ENCODE data around the gene NYAP2.

The NYAP2 gene

GRCh38 chr2:225416616-225417367 lies 17.3 kb downstream of the NYAP2 start:
- no peaks in the 10 kb centered on the region for H3K9me3 Mint-ChIP-seq
- TF ChIP-seq CTCF (IDR thresholded peaks at IDR 0.05), result no peak
- H3K4me3 Mint-ChIP-seq, result no peak overlapping the region
- H3K27me3 Mint-ChIP-seq (ENCODE audit: low read depth, poor library complexity), result no peaks in the 10 kb centered on the region
- no peaks in the 10 kb centered on the region for H3K36me3 Mint-ChIP-seq (ENCODE audit: low read depth)
- H3K27ac Mint-ChIP-seq, result no peak overlapping the region
- H3K4me1 Mint-ChIP-seq, result no peaks in the 10 kb centered on the region
- DNase-seq, result no peak

- Mint-ChIP-seq H3K36me3 (ENCODE audit: low read depth) (no peaks in the 10 kb centered on the region), H3K27ac (no peak overlapping the region), H3K9me3 (no peaks in the 10 kb centered on the region), H3K4me3 (no peak overlapping the region), H3K4me1 (no peaks in the 10 kb centered on the region), H3K27me3 (ENCODE audit: low read depth, poor library complexity) (no peaks in the 10 kb centered on the region)
- no peak for TF ChIP-seq CTCF (IDR thresholded peaks at IDR 0.05)
- DNase-seq, result no peak
These were observed 19.5 kb downstream of the NYAP2 start for GRCh38 chr2:225419033-225419432.

DNA sequence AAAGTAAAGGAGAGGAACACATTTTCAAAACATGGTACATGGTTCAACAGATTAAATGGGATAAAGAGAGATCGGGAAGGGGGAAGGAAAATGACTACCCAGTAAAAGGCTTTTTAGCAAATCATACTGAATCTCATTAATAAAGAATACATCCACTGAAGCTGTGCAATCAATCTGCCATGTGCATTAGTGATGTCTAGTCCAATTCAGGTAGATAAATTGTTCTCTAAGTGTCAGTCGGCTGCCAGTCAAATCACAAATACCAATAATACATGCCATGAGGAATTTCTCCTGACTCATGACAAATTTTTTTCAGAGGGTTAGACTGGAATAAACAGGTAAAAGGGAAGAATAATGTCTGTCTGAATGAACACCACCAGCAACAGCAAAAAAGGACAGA lies 22.6 kb downstream of the NYAP2 start:
- no peaks in the 10 kb centered on the region for H3K9me3 Mint-ChIP-seq
- no peaks in the 10 kb centered on the region for H3K27me3 Mint-ChIP-seq (ENCODE audit: low read depth, poor library complexity)
- H3K4me3 Mint-ChIP-seq, result no peak overlapping the region
- no peaks in the 10 kb centered on the region for H3K4me1 Mint-ChIP-seq
- no peak overlapping the region for H3K27ac Mint-ChIP-seq
- no peaks in the 10 kb centered on the region for H3K36me3 Mint-ChIP-seq (ENCODE audit: low read depth)
- TF ChIP-seq CTCF (IDR thresholded peaks at IDR 0.05), result no peak
- DNase-seq, result no peak

GRCh38 chr2:225425284-225425683 lies 25.8 kb downstream of the NYAP2 start:
- H3K36me3 Mint-ChIP-seq (ENCODE audit: low read depth), result no peaks in the 10 kb centered on the region

GRCh38 chr2:225428360-225428759 lies 28.9 kb downstream of the NYAP2 start:
- Mint-ChIP-seq H3K4me3 (no peak overlapping the region), H3K36me3 (ENCODE audit: low read depth) (no peaks in the 10 kb centered on the region), H3K9me3 (no peaks in the 10 kb centered on the region), H3K27ac (no peak overlapping the region), H3K4me1 (no peaks in the 10 kb centered on the region), H3K27me3 (ENCODE audit: low read depth, poor library complexity) (no peaks in the 10 kb centered on the region)
- TF ChIP-seq CTCF (IDR thresholded peaks at IDR 0.05), result no peak
- DNase-seq, result no peak

More at GRCh38 chr2:225425284-225425683, 25.8 kb downstream of the NYAP2 start:
- Mint-ChIP-seq H3K9me3 (no peaks in the 10 kb centered on the region), H3K4me1 (no peaks in the 10 kb centered on the region), H3K4me3 (no peak overlapping the region), H3K27me3 (ENCODE audit: low read depth, poor library complexity) (no peaks in the 10 kb centered on the region), H3K27ac (no peak overlapping the region)
- TF ChIP-seq CTCF (IDR thresholded peaks at IDR 0.05), result no peak
- DNase-seq, result no peak

DNA sequence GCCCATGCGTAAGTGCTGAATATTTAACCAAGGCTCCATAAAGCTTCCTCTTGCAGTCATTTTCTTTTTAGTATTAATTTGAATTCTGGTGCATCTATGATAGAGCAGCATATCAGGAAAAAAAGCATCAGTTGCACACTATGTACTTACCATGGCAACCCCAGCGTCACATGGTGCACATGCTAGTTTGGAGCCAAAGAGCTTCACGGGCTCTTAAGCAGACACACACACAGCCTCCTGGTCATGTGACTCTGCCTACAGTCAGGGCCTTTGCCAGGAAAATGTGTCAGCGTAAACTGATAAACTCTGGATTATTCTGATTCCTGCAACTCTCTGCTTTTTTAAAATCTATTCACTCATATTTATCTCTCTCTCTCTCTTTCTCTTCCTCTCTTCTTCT lies 30.2 kb downstream of the NYAP2 start:
- no peaks in the 10 kb centered on the region for H3K36me3 Mint-ChIP-seq (ENCODE audit: low read depth)
- H3K4me3 Mint-ChIP-seq, result no peak overlapping the region
- H3K4me1 Mint-ChIP-seq, result no peaks in the 10 kb centered on the region
- no peak overlapping the region for H3K27ac Mint-ChIP-seq
- TF ChIP-seq CTCF (IDR thresholded peaks at IDR 0.05), result no peak
- H3K9me3 Mint-ChIP-seq, result no peaks in the 10 kb centered on the region
- no peaks in the 10 kb centered on the region for H3K27me3 Mint-ChIP-seq (ENCODE audit: low read depth, poor library complexity)
- peak; percentile 4 for DNase-seq

All from nephron progenitor cell (in vitro differentiated cells).